HG03196 (cell line): ENCODE measurements around the gene PANK3.
"Not testable (repeated sequence)": the region's sequence is repeated elsewhere in the genome, so short reads cannot be mapped to it uniquely, and the experiment has no call there.

Experiments used
- ATAC-seq: cut with Tn5 transposase; IDR thresholded peaks from one replicate; pipeline ENCODE4 v1.9.1; 2021; ENCODE audit not compliant: unreplicated experiment

Gene PANK3

DNA sequence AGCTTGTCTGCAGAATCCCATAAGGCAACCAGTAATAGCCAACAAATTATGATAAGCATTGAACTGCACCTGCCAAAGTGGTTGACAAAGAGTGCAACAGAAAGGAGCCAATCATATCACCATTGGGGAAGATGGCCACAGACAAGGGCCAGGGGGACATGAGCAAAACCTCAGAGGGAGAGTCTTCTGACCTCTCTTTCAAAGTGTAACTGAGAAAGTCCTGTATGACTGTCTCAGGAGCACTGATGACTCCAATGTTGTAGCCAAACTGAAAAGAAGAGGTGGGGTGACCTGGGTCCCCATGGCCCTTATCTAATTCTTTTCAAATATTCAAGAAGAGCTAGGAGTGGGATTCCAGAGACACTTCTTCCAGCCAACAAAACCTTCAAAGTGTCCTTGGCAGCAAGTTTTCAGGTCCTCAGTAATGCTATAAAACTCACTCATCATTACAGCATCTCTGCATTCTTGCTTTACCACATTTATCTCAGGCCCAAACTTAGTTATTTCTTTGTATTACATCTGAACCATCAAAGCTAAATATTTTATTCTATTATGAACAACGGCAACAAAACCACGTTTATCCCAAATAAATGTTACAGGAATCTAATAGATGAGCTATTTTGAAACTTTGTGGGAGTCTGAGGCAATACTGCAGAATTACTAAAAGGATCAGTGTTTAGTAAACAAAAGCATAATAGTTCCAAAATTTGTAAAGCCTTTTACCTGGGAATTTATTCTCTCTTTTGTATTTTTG lies 25.6 kb downstream of the PANK3 start:
- no peak for ATAC-seq

DNA sequence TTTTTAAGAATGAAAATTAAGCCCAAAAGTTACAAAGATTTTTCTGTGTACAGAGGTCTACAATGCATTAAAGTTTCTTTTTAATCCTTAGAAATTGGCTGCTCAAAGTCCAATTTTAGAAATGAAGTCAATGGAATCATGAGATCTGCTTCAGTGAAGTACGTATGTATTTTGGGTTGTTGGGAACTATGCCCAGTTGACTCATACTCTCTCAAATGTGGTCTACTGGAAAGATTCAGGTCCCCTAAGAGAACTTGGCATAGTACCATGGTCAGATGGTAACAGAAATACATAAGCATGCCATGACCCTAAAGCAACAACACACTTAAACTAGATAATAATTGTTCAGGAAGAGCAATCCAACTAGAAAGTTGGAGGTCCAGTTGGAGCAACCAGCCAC lies 27.0 kb downstream of the PANK3 start:
- ATAC-seq: no peak

DNA sequence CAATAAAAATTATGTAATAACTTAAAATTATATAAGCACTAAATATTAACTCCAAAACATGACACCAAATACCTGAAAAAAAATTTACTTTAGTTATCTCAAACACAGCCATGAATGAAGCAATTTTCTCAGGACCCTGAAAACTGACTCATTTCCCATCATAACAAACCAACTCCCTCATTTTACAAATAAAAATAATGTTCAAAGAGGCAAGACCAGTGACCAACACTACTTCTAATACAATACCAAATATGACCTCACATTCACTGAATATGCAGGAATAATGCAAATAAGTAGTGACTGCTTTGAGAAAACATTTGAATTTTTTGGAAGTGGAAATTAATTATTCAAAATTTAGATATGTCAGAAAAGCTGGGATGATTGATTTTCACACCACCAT lies 28.5 kb downstream of the PANK3 start:
- no peak for ATAC-seq

DNA sequence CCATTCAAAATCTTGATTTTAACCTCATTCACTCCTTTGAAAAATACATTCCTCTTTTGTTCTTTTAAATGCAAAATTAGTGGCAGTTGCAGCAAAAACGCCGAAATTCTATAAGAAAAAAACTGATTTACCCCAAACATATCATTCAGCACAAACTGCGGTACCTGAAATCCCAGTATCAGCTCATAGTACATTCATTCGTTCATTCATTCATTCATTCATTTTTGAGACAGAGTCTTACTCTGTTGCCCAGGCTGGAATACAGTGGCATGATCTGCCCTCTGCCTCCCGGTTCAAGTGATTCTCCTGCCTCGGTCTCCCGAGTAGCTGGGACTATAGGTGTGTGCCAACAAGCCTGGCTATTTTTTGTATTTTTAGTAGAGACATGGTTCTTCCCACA lies 29.6 kb downstream of the PANK3 start:
- ATAC-seq: no peak

DNA sequence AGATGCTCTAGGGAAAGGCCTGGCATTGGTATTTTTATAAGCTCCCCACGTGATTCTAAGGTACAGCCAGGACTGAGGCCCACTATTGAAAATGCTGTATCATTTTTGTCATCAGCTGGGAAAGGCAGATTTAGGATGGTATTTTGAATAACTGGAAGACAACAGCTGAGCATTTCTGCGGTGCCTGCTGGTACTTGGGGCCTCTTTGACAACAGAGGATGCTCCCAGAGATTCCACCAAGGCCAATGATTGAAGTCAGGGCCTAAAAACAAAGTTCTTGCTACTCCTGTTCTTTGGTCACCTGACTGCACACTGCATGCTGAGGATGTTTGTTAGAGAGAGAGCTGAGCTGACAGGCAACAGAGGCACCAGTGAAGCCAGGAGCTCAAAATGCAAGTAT lies 42.0 kb downstream of the PANK3 start:
- no peak for ATAC-seq

DNA sequence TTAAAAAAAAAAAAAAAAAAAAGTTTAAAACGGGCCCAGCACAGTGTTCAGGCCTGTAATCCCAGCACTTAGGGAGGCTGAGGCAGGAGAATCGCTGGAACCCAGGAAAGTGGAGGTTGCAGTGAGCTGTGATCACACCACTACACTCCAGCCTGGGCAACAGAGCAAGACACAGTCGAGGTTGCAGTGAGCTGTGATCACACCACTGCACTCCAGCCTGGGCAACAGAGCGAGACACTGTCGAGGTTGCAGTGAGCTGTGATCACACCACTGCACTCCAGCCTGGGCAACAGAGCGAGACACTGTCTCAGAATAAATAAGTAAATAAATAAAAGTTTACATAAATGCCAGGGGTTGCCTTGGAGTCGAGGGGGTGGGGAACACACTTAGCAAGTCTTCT lies 44.8 kb downstream of the PANK3 start:
- not testable (repeated sequence) for ATAC-seq

DNA sequence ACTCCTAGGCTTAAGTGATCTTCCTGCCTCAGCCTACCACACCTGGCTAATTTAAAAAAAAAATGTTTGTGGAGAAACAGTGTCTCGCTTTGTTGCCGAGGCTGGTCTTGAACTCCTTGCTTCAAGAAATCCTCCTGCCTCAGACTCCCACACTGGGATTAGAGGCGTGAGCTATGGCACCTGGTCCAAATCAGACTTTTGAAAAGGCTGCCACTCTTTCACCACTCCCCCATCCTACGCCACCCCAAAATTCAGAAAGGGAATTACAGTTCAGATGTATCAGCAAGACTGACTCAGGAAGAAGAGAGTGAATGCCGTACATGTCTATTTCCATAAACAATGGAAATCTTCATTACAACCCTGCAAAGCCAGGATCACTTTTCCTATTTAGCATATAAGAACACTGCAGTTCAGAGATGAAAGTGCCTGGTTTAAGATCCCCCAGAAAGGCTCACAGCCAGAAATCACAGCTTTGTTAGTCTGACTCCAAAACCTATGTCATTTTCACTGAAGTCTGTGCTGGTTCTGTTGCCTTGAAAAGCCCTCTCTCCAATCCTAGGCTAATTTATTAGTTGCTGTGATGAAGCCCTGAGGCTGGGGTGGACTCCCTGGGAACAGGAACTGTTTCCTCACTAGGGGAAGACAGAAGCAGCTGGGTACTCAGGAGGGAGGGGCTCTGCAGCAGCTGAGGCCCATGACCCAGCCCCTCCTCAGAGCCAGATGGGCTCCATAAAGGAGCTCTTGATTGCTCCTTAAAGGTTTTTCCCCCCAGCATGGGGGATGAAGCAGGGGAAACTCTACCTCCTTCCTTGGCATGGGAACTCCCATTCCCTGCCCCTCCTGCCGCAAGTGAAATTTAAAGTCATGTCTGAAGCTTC lies 46.9 kb downstream of the PANK3 start:
- no peak for ATAC-seq

DNA sequence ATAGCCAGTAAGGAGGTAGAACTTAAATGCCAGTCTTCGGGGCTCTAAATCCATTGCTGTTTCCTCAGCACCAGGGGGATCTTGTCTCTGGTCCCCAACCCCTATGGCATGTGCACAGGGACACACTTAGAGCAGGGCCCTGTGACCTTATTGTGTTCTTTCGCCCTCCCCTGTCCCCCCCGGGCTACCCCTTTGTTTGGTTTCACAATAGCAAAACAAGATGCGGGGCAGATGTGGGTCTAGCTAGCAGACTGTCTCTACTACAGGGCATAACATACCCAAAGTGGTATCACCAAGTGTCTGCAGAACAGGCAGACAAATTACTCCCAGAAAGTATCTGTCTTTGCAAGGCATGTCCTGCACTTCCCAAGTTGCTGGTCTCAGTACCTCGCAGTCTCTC lies 48.0 kb downstream of the PANK3 start:
- no peak for ATAC-seq

DNA sequence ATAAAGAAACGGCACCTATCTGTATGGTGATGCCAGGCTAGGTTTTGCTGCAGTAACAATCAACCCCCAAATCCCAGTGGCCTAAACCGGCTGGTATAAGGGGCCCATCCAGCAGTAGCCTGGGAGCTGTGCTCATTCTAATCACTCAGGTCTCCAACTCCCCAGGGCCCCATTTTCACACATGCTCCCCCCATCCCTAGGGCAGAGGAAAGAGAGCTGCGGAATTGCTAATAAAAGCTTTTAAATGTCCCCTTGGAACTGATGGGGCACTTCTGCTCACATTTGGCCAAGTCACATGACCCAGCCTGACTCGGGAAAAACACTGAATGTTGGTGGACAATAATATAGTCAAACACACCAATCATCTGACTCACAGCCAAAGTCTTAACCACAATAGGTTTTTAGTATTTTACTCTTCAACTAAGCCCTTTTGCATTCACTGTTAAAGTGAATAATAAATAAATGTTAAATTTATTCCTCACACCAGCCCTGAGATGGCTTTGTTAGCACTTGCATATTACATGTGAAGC lies 48.5 kb downstream of the PANK3 start:
- no peak for ATAC-seq

DNA sequence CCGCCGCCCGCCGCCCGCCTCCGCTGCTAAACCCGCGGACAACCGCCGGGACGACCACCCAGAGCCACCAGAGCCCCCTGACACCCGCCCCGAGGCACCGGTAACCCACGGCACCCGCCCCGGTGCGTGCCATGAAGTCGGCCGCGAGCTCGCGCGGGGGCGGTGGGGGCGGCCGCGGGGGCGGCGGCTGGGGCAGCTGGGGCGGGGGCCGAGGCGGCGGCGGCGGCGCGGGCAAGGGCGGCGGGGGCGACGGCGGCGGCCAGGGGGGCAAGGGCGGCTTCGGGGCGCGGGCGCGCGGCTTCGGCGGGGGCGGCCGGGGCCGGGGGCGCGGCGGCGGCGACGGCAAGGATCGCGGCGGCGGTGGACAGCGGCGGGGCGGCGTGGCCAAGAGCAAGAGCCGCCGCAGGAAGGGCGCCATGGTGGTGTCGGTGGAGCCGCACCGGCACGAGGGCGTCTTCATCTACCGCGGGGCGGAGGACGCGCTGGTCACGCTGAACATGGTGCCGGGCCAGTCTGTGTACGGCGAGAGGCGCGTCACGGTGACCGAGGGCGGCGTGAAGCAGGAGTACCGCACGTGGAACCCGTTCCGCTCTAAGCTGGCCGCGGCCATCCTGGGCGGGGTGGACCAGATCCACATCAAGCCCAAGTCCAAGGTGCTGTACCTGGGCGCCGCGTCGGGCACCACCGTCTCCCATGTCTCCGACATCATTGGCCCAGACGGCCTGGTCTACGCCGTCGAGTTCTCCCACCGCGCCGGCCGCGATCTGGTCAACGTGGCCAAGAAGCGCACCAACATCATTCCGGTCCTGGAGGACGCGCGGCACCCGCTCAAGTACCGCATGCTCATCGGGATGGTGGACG lies 49.6 kb downstream of the PANK3 start:
- no peak for ATAC-seq

DNA sequence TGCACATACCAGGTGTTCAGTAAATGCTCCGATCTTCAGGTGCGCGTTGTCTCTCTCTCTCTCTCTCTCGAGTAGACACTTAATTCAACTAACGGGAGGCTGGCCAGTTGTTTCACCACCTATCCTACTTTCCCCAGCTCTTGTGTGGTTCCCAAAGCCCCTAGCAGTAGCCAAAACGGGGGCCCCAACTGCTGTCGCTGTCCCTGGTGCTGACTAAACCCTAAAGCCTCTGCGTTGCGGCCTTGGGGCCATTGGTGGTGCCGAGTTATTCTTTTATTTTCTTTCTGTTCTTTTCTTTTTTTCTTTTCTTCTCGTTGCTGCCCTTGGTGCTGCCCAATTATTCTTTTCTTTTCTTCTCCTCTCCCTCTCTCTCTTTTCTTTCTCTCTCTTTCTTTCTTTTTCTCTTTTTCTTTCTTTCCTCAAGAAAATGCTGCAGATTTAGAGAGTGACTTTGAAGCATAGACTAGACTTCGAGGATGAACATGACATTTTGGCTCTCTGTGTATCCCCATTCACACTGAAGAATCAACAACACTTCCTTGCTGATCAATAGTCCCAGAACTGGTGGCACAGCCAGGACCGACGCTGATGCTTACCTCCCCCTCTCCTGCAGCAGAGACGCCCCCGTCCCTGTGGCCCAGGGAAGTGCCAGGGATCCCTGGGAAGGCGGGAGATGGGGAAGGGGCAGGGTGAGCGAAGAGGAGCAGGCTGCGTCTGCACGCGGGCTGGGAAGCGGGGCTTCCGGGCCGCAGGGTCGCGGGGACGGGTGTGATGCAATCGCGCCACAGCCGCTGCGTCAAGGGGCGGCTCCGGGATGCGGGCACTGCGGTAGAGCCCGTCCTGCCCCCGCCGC lies 50.4 kb downstream of the PANK3 start, which contains the start of gene FBLL1:
Gene FBLL1 (plus strand): TSS at position 785 of the 853 bp plus-strand sequence. CDS start 200 bp downstream, outside the sequence.
- ATAC-seq: no peak

DNA sequence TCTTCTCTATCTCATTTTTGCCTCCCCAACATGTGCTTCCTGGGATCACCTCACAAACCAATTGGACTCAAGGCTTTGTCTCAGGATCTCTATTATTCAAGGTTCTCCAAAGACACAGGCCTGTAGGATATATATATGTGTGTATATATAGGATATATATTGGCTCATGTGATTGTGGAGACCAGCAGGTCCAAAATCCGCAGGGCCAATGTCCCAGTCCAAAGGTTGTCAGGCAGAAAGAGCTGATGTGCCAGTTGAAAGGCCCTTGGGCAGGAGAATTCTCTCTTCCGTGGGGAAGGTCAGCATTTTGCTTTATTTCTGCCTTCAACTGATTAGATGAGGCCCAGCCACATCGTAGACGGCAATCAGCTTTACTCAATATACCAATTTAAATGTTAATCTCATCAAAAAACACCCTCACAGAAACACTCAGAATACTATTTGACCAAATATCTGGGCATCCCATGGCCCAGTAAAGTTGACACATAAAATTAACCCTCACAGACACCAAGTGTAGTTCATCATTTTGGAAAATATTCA lies 51.3 kb downstream of the PANK3 start:
- no peak for ATAC-seq

DNA sequence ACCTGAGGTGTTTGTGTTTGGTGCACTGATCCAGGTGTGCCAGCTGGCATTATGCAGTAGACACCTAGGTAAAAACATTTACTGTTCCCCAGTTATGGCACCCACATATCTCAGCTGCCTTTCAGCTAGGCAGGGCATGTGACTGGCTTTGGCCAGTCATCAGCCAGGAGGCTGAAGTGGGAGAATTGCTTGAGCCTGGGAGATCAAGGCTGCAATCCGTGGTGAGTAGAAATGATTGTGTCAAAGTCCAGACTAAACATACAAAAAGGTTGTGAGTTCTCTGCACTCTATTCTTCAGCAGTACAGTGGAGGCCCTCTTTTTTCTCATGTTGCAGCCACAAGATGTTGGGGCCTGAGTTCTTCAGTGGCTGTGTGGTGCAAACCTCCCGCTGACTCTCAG lies 53.3 kb downstream of the PANK3 start:
- no peak for ATAC-seq

DNA sequence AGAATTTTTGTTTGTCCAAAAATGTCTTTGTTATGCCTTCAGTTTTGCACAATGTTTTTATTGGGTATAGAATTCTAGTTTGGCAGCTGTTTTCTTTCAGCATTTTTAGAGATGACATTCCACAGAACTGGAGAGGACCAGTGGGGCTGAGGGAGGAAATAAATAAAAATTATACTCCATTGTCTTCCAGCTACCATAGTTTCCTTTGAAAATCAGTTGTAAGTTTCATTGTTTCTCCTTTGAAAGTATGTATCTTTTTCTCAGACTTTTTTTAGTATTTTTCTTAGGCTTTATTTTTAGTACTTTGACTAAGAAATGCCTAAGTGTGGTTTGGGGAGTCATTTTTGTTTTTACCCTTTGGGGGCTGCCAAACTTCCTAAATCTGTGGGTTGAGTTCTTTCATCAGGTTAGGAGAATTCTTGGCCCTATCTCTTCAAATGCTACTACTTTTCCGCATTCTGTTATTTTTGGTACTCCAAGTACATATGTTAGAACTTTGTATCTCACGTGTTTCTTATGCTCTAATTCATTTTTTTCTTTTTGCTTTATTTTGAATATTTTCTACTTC lies 65.2 kb downstream of the PANK3 start:
- no peak for ATAC-seq

DNA sequence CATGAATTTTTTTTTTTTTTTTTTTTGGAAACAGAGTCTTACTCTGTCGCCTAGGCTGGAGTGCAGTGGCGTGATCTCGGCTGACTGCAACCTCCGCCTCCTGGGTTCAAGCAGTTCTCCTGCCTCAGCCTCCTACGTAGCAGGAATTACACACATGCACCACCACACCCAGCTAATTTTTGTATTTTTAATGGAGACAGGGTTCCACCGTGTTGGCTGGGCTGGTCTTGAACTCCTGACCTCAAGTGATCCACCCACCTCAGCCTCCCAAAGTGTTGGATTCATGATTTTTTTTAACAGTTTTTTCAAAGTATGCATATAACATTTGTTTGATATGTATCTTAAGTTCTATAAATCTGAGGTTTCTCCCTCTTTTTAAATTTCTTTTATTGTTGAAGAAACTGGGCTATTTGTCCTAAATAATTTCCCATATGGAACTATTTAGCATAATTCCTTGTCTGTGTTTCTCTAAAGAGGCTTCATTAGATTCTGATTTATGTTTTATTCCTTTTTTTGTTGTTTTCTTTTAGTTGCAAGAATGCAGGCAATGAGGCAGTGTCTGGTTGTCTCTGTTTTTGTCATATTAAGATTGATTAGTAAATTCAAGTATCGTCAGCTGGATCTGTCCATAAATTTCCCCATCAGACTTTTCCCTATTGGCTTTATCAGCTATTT lies 76.5 kb downstream of the PANK3 start:
- no peak for ATAC-seq
